A204.1 (cell line): Measurements from ENCODE around the gene UBXN1.
"Not testable (repeated sequence)": the region's sequence is repeated elsewhere in the genome, so short reads cannot be mapped to it uniquely, and the experiment has no call there.

Experiments
- FAIRE-seq: peaks from 2 replicates; lab custom pipeline; 2012; peaks lifted over from hg19 to GRCh38; lab: Jason Lieb, UNC

The UBXN1 gene

GRCh38 chr11:62671608-62672389 is 7.1 kb downstream of the UBXN1 start, which contains the start of the genes LBHD1 and UQCC3:
LBHD1 (minus strand) TSS chr11:62672267; CDS start chr11:62670031, 2,236 bp downstream.
UQCC3 (plus strand) TSS chr11:62671673; CDS start chr11:62671746, 73 bp downstream.
- no peak for FAIRE-seq

- FAIRE-seq, result no peak
These were observed 7.7 kb downstream of the UBXN1 start for GRCh38 chr11:62671236-62671607.

GRCh38 chr11:62669420-62670161 is 9.3 kb downstream of the UBXN1 start:
- FAIRE-seq, result no peak

- FAIRE-seq, result no peak
These were observed 11.4 kb downstream of the UBXN1 start for GRCh38 chr11:62667460-62667859.

GRCh38 chr11:62666259-62666926 is 12.5 kb downstream of the UBXN1 start:
- FAIRE-seq, result no peak

- FAIRE-seq, result no peak
These were observed 13.1 kb downstream of the UBXN1 start for GRCh38 chr11:62665599-62666258.

GRCh38 chr11:62665075-62665598 is 13.7 kb downstream of the UBXN1 start, which contains the start of the genes C11orf98 and CSKMT:
C11orf98 (minus strand) TSS chr11:62665210; CDS start chr11:62665169, 41 bp downstream.
CSKMT (plus strand) TSS chr11:62665312; CDS start chr11:62665880, 568 bp downstream.
- FAIRE-seq, result peak; percentile 69

GRCh38 chr11:62664405-62665074 is 14.3 kb downstream of the UBXN1 start:
- FAIRE-seq, result no peak

GRCh38 chr11:62656796-62657429 is 22.0 kb downstream of the UBXN1 start:
- FAIRE-seq, result no peak

- no peak for FAIRE-seq
These were observed 24.6 kb downstream of the UBXN1 start for GRCh38 chr11:62654297-62654696.

GRCh38 chr11:62652161-62653006 is 26.5 kb downstream of the UBXN1 start:
- no peak for FAIRE-seq

GRCh38 chr11:62650283-62650682 is 28.6 kb downstream of the UBXN1 start:
- not testable (repeated sequence) for FAIRE-seq

GRCh38 chr11:62649486-62649885 is 29.4 kb downstream of the UBXN1 start:
- no peak for FAIRE-seq

GRCh38 chr11:62648967-62649364 is 29.9 kb downstream of the UBXN1 start:
- FAIRE-seq, result no peak

GRCh38 chr11:62648185-62648966 is 30.5 kb downstream of the UBXN1 start:
- no peak for FAIRE-seq

- FAIRE-seq, result no peak
These were observed 31.3 kb downstream of the UBXN1 start for GRCh38 chr11:62647609-62648005.

GRCh38 chr11:62646825-62647608 is 31.9 kb downstream of the UBXN1 start:
- no peak for FAIRE-seq
